HCT116 (cell line): ENCODE measurements around the gene NSFL1C. TPM values are rescaled to one million over a fixed set of nuclear protein-coding genes. Genes with fewer than 3 reads are reported as not detected.

ENCODE experiments used
- ATAC-seq: fragments of 200-7000 bp; cut with Tn5 transposase; 2 replicates; pipeline ENCODE4 v1.9.1; 2020; ENCODE audit warnings: mild to moderate bottlenecking, moderate library complexity
- BruUV-seq: library from RNA; stranded (reverse); fragments of 400-500 nt; replicated peaks from 2 replicates; lab custom pipeline; 2021; lab: Mats Ljungman, UMichigan
- CTCF ChIA-PET: fragments of 300-600 bp; sonication (Branson Sonifier 250); formaldehyde crosslinking; loops from one replicate; lab custom pipeline; 2021; ENCODE audit warnings: antibody characterized with exemption; lab: Charles Lee
- POLR2A ChIA-PET: fragments of 300-600, 350-600 bp; sonication (Branson Sonifier 250); formaldehyde crosslinking; loops from one replicate; lab custom pipeline; 2021; ENCODE audit warnings: antibody characterized with exemption; lab: Charles Lee
- RAD21 ChIA-PET, 2 experiments: fragments of 300-600 bp; sonication (Branson Sonifier 250); formaldehyde crosslinking; loops; one replicate each; lab custom pipeline; 2023; ENCODE audit warnings: low total read pairs in 2 of 2; ENCODE audit not compliant: uncharacterized antibody in 2 of 2, unreplicated experiment in 2 of 2, low non-redundant PET in 1 of 2; lab: Charles Lee
- DNase-seq: peaks from one replicate; pipeline ENCODE4 v3.0.0-alpha.2; 2010; ENCODE audit warnings: low read depth, low spot score
- H2AFZ ChIP-seq: fragments of 200-600 bp; shearing (Covaris generic), sonication (generic); 2 replicates; pipeline ENCODE4 v1.6.1; 2017; ENCODE audit warnings: low read depth, mixed run types, mixed read lengths, antibody characterized with exemption, low read length; ENCODE audit not compliant: poor library complexity, severe bottlenecking
- H3K27ac ChIP-seq: 2 replicates; pipeline ENCODE4 v1.5.1; 2012; ENCODE audit warnings: low read depth, low read length
- H3K27me3 ChIP-seq: fragments of 200-600 bp; sonication (generic); 2 replicates; pipeline ENCODE4 v1.6.1; 2016; ENCODE audit warnings: mixed run types, low read length, mixed read lengths; ENCODE audit not compliant: insufficient read depth
- H3K36me3 ChIP-seq, 2 experiments: fragments of 200-500 bp in 1 of 2; fragments of 200-600 bp in 1 of 2; sonication (Bioruptor generic) in 1 of 2; sonication (generic) in 1 of 2; 2 replicates each; pipeline versions ENCODE4 v1.5.1 to v1.6.1; 2014 to 2016; ENCODE audit warnings: low read length in 2 of 2, inconsistent platforms in 1 of 2, mixed read lengths in 1 of 2, mixed run types in 1 of 2; ENCODE audit not compliant: insufficient read depth in 2 of 2, control insufficient read depth in 1 of 2
- H3K4me1 ChIP-seq, 2 experiments: fragments of 200-600 bp in 1 of 2; sonication (generic) in 1 of 2; 2 replicates each; pipeline versions ENCODE4 v1.5.1 to v1.6.1; 2012 to 2017; ENCODE audit warnings: low read length in 2 of 2, inconsistent platforms in 1 of 2, mild to moderate bottlenecking in 1 of 2, mixed read lengths in 1 of 2, mixed run types in 1 of 2, moderate library complexity in 1 of 2; ENCODE audit not compliant: insufficient read depth in 2 of 2, control insufficient read depth in 1 of 2
- H3K4me2 ChIP-seq: fragments of 200-600 bp; sonication (generic); 2 replicates; pipeline ENCODE4 v1.6.1; 2017; ENCODE audit warnings: mixed run types, low read length, mixed read lengths
- H3K4me3 ChIP-seq, 2 experiments: fragments of 200-600 bp in 1 of 2; sonication (generic) in 1 of 2; replicated peaks in 1 of 2; 2 replicates each; pipeline ENCODE4 v1.5.1; 2011 to 2016; ENCODE audit warnings: low read length in 2 of 2, control low read depth in 1 of 2, low read depth in 1 of 2, mild to moderate bottlenecking in 1 of 2, mixed read lengths in 1 of 2, mixed run types in 1 of 2
- H3K79me2 ChIP-seq: fragments of 200-600 bp; sonication (generic); 2 replicates; pipeline ENCODE4 v1.6.1; 2017; ENCODE audit warnings: mild to moderate bottlenecking, mixed run types, low read length, moderate library complexity, mixed read lengths; ENCODE audit not compliant: insufficient read depth
- H3K9ac ChIP-seq: fragments of 200-600 bp; sonication (generic); 2 replicates; pipeline ENCODE4 v1.6.1; 2016; ENCODE audit warnings: low read length, mixed read lengths
- H3K9me2 ChIP-seq: fragments of 200-600 bp; sonication (generic), shearing (Covaris generic); 2 replicates; pipeline ENCODE4 v1.6.1; 2017; ENCODE audit warnings: mixed run types, mild to moderate bottlenecking, moderate library complexity; ENCODE audit not compliant: insufficient read depth
- H3K9me3 ChIP-seq, 2 experiments: fragments of 200-500 bp in 1 of 2; fragments of 200-600 bp in 1 of 2; sonication (Bioruptor generic) in 1 of 2; sonication (generic) in 1 of 2; 2 replicates each; pipeline ENCODE4 v1.6.1; 2014 to 2017; ENCODE audit warnings: low read length in 2 of 2, mixed read lengths in 2 of 2, inconsistent platforms in 1 of 2, low read depth in 1 of 2, mild to moderate bottlenecking in 1 of 2, mixed run types in 1 of 2, moderate library complexity in 1 of 2; ENCODE audit not compliant: control insufficient read depth in 1 of 2, insufficient read depth in 1 of 2
- H4K20me1 ChIP-seq: fragments of 200-600 bp; sonication (generic), shearing (Covaris generic); 2 replicates; pipeline ENCODE4 v1.6.1; 2017; ENCODE audit warnings: mixed run types, mild to moderate bottlenecking, moderate library complexity; ENCODE audit not compliant: insufficient read depth
- ATF3 ChIP-seq: IDR thresholded peaks from 2 replicates; pipeline ENCODE4 v1.6.1; 2012
- CBX3 ChIP-seq: IDR thresholded peaks from 2 replicates; pipeline ENCODE4 v1.6.1; 2012; ENCODE audit warnings: low read depth
- CEBPB ChIP-seq: IDR thresholded peaks from 2 replicates; pipeline ENCODE4 v1.6.1; 2012; ENCODE audit warnings: low read depth
- CTCF ChIP-seq, 3 experiments: fragments of 200-600 bp in 1 of 3; sonication (generic) in 1 of 3; IDR thresholded peaks in 2 of 3; conservative IDR thresholded peaks in 1 of 3; 2 replicates each; pipeline ENCODE4 v1.5.1; 2012 to 2017; ENCODE audit warnings: low read depth in 2 of 3, low read length in 2 of 3, antibody characterized with exemption in 1 of 3, borderline replicate concordance in 1 of 3, control low read depth in 1 of 3, mild to moderate bottlenecking in 1 of 3, mixed read lengths in 1 of 3, mixed run types in 1 of 3, moderate library complexity in 1 of 3; ENCODE audit not compliant: insufficient read depth in 1 of 3
- EGR1 ChIP-seq: IDR thresholded peaks from 2 replicates; pipeline ENCODE4 v1.6.1; 2012; ENCODE audit warnings: low read depth
- ELF1 ChIP-seq: IDR thresholded peaks from 2 replicates; pipeline ENCODE4 v1.6.1; 2012; ENCODE audit warnings: low read depth, borderline replicate concordance
- EZH2 ChIP-seq: fragments of 200-600 bp; sonication (generic); IDR thresholded peaks from 2 replicates; pipeline ENCODE4 v1.6.1; 2017; ENCODE audit warnings: antibody characterized with exemption, mixed run types
- MAX ChIP-seq: IDR thresholded peaks from 2 replicates; pipeline ENCODE4 v1.6.1; 2012
- POLR2A ChIP-seq: IDR thresholded peaks from 2 replicates; pipeline ENCODE4 v1.7.0; 2011; ENCODE audit warnings: borderline replicate concordance; ENCODE audit not compliant: insufficient read depth, insufficient read length; ENCODE audit errors: extremely low read depth
- POLR2AphosphoS5 ChIP-seq: IDR thresholded peaks from 2 replicates; pipeline ENCODE4 v1.6.1; 2011; ENCODE audit warnings: mild to moderate bottlenecking, low read depth, low read length, moderate library complexity
- SIN3A ChIP-seq: IDR thresholded peaks from 2 replicates; pipeline ENCODE4 v1.6.1; 2012; ENCODE audit warnings: low read depth
- SP1 ChIP-seq: IDR thresholded peaks from 2 replicates; pipeline ENCODE4 v1.6.1; 2012; ENCODE audit warnings: low read depth
- SRF ChIP-seq: IDR thresholded peaks from 2 replicates; pipeline ENCODE4 v1.6.1; 2012; ENCODE audit warnings: low read depth
- TCF7L2 ChIP-seq: IDR thresholded peaks from 2 replicates; pipeline ENCODE4 v1.7.0; 2011; ENCODE audit warnings: borderline replicate concordance, inconsistent platforms; ENCODE audit not compliant: insufficient read depth, insufficient read length; ENCODE audit errors: extremely low read depth
- YY1 ChIP-seq: IDR thresholded peaks from 2 replicates; pipeline ENCODE4 v1.6.1; 2011; ENCODE audit warnings: low read length, low read depth, moderate library complexity, mild to moderate bottlenecking; ENCODE audit not compliant: insufficient replicate concordance; ENCODE audit errors: extremely low read depth
- ZBTB33 ChIP-seq: IDR thresholded peaks from 2 replicates; pipeline ENCODE4 v1.6.1; 2011; ENCODE audit warnings: mild to moderate bottlenecking, low read length, moderate library complexity; ENCODE audit not compliant: insufficient replicate concordance; ENCODE audit errors: extremely low read depth
- ZFX ChIP-seq: fragments of 450-650 bp; IDR thresholded peaks from 2 replicates; pipeline ENCODE4 v1.6.1; 2017
- ZNF274 ChIP-seq: fragments of 200-500 bp; sonication (Bioruptor generic); IDR thresholded peaks from 2 replicates; pipeline ENCODE4 v1.6.1; 2014; ENCODE audit warnings: mild to moderate bottlenecking, low read depth, low read length, inconsistent platforms
- intact Hi-C: fragments of 100-400 bp; cut with micrococcal nuclease; formaldehyde crosslinking; loops from 2 replicates; pipeline ENCODE4 v1.10.0; 2022
- total RNA-seq: library from RNA; stranded (reverse); gene quantifications from one replicate; pipeline ENCODE4 v1.2.1, GENCODE V29; 2021; ENCODE audit not compliant: unreplicated experiment

The NSFL1C gene
- total RNA-seq, 1 experiment from 2014 or later, result 93.4 TPM

GRCh38 chr20:1396702-1397101 is 69.9 kb downstream of the NSFL1C start:
- TF ChIP-seq SP1, result no peak
- no peak for TF ChIP-seq ELF1
- no peak for TF ChIP-seq ZFX
- no peak for TF ChIP-seq CBX3
- TF ChIP-seq POLR2A, result no peak
- no peak for TF ChIP-seq EGR1
- TF ChIP-seq CTCF (IDR thresholded peaks at IDR 0.05 in 2 of 3, conservative IDR thresholded peaks at IDR 0.05 in 1 of 3; ENCODE audit: borderline replicate concordance in 1 of 3, insufficient read depth in 1 of 3, low read depth in 2 of 3, low read length in 2 of 3), result no peak
- TF ChIP-seq MAX, result no peak
- TF ChIP-seq POLR2AphosphoS5, result no peak
- no peak for TF ChIP-seq EZH2
- TF ChIP-seq ZBTB33, result no peak
- TF ChIP-seq SIN3A, result no peak
- TF ChIP-seq YY1, result no peak
- TF ChIP-seq SRF, result no peak
- no peak for TF ChIP-seq TCF7L2
- TF ChIP-seq ATF3, result no peak
- no peak for TF ChIP-seq CEBPB
- no peak for TF ChIP-seq ZNF274
- ChIA-PET RAD21 (no interaction called here), POLR2A (no interaction called here), CTCF (interaction anchor here (1.1 to 1.6 kb wide), 3 partner anchors 40 to 187 kb away, joined by 3 to 4 read pairs (median 3); no protein-coding TSS in a partner anchor)
- Histone ChIP-seq H3K9me3 (no peaks in the 10 kb centered on the region), H3K27ac (no peak overlapping the region), H3K9ac (no peak overlapping the region), H3K4me1 (peaks cover 10 to 34% of the 10 kb centered on the region in 2 experiments; a peak in 3 of 4 replicates), H3K36me3 (no peaks in the 10 kb centered on the region), H3K9me2 (no peaks in the 10 kb centered on the region), H3K4me2 (no peak overlapping the region), H3K4me3 (no peak overlapping the region), H3K79me2 (peaks cover 12% of the 10 kb centered on the region), H2AFZ (no peak overlapping the region), H4K20me1 (no peaks in the 10 kb centered on the region), H3K27me3 (no peaks in the 10 kb centered on the region)
- no peak for DNase-seq
- BruUV-seq, result no TSS peak
- ATAC-seq, result no peak
- intact Hi-C loops, result no loop called here
